NCI-H2171 (cell line): Measurements from ENCODE around the gene EDAR.
A peak's percentile ranks its signal among the peaks of the same experiment; 100 is the strongest.

Experiments used
- DNase-seq: peaks from one replicate; lab custom pipeline; 2025; lab: John Stamatoyannopoulos, UW

Gene EDAR

GRCh38 chr2:108908713-108909070 lies 80.3 kb downstream of the EDAR start:
- DNase-seq, result no peak

DNA sequence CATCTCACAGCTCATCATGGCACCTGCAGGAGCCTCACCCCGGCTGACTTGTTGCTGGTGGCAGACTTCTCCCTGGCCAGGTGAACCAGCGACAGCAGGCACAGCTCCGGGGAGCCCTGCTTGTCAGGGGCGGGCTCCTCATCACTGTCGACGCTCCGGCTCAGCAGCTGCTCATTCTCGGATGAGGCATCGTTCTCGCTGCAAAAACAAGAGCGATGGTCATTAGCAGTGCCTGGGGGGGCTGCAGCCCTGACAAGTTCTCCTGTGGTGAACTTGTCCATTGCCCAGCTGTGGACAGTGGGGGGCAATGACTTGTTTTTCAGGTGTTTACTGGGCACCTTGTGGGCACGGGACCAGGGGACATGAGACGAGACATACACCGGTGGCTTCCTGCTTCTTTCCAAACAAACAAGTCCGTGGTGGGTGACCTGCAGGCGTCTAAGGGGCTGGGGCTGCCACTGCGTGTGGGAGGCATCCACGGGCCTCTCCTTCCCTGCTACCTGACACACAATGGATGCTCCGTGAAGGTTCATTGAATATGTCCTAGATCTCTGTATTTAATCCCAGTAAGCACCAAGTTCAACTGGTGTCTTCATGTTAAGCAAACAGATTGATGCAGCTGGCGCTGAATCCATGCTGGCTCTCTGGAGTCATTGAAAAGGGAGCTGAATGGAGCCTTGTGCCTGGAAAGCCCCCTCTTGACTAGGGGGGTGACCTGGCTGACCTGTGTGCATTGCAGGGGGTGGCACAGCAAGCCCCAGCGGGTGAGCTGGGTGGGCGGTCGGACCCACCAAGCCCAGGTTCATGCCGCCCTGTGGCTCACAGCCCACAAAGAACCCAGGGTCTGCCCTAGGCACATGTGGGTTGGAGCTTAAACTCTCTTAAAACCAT lies 81.0 kb downstream of the EDAR start:
- peak; percentile 54 for DNase-seq

DNA sequence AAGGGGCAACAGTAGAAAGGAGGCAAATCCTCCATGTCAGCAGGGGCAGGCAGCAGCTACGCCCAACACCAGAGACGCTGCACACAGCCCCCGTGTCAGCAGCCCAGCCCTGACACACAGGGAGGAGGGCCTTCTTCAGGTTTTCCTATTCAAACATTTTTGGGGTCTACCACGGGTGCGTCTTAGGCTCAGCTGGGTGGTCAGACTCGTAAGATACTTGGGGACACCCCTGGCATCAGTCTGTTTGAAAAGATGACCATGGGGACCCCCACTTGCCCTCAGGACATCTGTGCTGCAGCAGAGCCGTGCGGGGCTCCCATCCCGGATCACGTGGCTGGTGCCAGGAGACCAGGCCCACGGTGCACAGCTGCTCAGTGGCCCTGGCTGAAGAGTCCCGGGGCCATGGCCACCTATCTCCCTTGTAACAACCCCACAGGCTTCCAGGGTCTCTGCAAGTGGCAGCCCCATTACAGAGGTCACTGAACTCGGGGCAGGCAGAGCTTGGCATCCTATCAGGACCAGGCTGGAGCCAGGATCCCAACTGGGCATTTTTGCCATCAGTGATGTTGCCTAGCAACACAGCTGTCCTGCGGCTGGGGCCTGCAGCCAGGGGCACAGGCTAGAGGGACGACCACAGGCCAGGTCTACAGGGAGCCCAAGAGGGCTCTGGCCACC lies 82.5 kb downstream of the EDAR start:
- DNase-seq, result no peak

- no peak for DNase-seq
These were observed 83.1 kb downstream of the EDAR start for GRCh38 chr2:108905906-108906305.

GRCh38 chr2:108905176-108905575 lies 83.8 kb downstream of the EDAR start:
- no peak for DNase-seq

DNA sequence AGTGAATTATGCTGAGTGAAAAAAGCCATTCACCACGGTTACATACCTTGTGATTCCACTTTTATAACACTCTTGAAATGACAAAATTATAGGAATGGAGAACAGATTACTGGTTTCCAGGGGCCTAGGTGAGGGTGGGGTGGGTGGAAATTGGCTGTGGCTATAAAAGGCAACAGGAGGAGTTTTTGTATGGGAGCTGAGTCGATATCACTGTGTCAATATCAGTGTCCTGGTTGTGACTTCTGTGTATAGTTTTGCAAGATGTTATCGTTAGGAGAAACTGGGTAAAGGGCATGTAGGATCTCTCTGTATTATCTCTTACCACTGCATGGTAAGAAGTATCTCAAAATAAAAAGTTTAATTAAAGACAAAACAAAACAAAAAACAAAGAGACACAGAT lies 84.3 kb downstream of the EDAR start:
- DNase-seq, result no peak

- no peak for DNase-seq
These were observed 90.5 kb downstream of the EDAR start for GRCh38 chr2:108898315-108899082.

- no peak for DNase-seq
These were observed 92.3 kb downstream of the EDAR start for GRCh38 chr2:108896741-108897140.

DNA sequence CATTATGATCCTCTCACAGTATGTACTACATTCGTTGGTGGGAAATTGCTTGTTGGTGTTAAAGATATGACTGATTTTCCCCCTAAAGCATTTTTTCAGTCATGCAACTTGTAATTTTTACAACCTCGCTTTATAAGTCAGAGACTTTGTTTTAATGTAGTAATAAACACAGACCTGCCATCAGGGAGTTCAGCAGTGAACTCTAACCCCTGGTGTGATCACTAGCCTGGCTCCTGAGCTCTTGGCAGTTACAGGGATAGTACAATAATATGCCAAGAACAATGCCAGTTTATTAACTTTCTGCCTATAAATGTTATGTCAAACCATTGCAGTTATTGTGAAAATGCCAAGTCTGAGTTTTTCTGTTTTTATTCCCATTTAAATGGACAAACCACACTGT lies 93.8 kb downstream of the EDAR start:
- DNase-seq, result no peak

- DNase-seq, result no peak
These were observed 94.3 kb downstream of the EDAR start for GRCh38 chr2:108894766-108895165.

DNA sequence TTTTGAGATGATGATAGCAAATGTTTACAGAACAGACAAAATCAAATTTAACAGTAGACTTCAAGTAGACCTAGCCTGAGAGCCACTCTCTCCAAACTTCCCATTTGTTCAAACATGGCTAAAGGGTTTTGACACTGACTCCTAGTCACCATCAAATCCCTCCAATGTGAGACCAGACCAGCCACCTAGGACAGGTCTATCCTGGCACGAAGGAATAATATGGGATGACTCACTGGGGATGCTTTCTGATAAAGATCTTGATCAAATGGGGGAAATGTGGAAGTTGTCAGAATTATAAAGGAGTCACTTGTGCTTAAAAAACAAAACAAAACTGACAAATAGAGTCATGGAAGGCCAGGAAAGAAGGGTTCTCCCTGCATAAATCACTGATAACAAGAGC lies 95.7 kb downstream of the EDAR start:
- no peak for DNase-seq

- no peak for DNase-seq
These were observed 99.1 kb downstream of the EDAR start for GRCh38 chr2:108889907-108890306.

DNA sequence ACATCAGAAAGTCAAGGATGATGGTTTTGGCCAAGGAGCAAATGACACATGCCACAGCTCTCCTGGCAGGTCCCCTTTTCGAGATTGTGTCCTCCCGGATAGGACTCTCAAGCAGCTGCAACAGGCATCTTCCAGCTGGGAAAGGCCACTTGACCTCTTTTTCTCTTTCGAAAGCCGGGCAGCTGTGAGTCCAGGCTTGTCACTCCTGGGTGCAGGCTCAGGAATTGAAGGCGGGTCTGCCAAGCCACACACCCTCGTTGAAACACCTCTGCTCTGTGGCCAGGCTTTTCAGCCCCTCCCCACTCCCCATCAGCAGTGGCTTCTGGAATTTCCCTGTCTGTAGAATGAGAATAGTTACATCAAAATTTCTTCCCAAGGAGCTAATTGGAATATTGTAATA lies 104.4 kb downstream of the EDAR start:
- DNase-seq, result no peak

- no peak for DNase-seq
These were observed 110.7 kb downstream of the EDAR start for GRCh38 chr2:108878276-108878675.

DNA sequence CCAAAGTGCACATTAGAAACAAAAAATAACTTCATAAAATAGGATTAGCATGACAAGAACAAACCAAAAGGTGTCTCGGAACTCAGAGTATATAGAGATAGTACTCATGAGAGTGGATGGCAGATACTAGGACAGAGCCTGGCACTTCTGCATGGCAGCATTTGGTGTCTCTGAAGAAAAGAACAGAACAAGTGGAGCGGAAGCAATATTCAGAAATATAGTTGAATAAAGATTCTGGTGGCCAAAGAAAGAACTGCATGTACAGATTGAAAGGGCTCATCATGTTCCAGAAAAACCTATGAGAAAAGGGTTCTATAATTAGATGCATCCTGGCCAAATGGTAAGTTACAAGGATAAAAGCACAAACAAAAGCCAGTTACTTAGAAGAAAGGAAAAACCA lies 111.5 kb downstream of the EDAR start:
- no peak for DNase-seq

- DNase-seq, result no peak
These were observed 118.9 kb downstream of the EDAR start for GRCh38 chr2:108870069-108870644.

- DNase-seq, result no peak
These were observed 119.5 kb downstream of the EDAR start for GRCh38 chr2:108869542-108869941.

GRCh38 chr2:108868911-108869310 lies 120.1 kb downstream of the EDAR start:
- DNase-seq, result no peak

DNA sequence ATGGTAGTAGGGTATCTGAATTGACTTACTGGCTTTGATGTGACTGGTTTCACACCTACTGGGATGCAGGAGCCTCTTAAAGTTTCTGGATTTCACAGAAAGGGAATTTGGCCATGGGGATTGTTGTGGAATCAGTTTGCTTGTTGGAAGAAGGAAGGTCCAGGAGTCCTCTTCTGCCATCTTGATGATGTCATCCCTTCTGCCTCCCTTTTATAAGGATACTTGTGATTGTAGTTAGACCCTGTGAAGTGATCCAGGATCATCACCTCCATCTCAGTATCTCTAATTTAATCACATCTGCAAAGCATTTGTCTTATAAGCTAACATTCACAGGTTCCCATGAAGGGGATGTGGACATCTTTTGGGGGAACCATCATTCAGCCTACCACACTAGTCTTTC lies 123.0 kb downstream of the EDAR start:
- DNase-seq, result no peak

DNA sequence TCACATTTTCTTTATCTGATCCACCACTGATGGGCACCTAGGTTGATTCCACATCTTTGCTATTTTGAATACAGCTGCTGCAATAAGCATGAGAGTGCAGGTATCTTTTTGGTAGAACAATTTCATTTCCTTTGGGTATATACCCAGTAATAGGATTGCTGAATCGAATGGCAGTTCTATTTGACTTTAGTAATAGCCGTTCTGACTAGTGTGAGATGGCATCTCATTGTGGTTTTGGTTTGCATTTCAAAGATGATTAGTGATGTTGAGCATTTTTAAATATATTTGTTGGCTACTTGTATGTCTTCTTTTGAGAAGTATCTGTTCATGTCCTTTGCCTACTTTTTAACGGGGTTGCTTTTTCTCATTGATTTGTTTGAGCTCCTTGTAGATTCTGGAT lies 130.1 kb downstream of the EDAR start:
- no peak for DNase-seq

- peak; percentile 8 for DNase-seq
These were observed 133.8 kb downstream of the EDAR start for GRCh38 chr2:108855194-108855593.

GRCh38 chr2:108854484-108854883 lies 134.5 kb downstream of the EDAR start:
- DNase-seq, result no peak

DNA sequence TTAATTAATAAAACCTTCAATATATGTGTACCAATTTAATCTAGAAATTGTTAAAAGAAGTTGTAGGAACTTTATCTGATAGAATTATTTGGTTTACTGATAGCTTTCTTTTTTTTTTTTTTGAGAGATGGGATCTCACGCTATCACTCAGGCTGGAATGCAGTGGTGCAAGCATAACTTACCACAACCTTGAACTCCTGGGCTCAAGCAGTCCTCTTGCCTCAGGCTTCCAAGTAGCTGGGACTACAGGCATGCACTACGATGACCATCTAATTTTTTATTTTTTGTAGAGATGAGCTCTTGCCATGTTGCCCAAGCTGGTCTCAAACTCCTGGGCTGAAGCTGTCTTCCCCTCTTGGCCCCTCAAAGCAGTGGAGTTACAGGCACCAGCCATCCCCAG lies 135.6 kb downstream of the EDAR start:
- no peak for DNase-seq
